GM12864 (cell line): ENCODE data around the gene MPEG1.

ENCODE experiments used
- DNase-seq: peaks from one replicate; pipeline ENCODE4 v3.0.0-alpha.2; 2011; ENCODE audit warnings: low read depth
- H3K4me3 ChIP-seq: 2 replicates; pipeline ENCODE4 v1.5.1; 2011; ENCODE audit warnings: mild to moderate bottlenecking, low read depth, low read length, control low read depth
- CTCF ChIP-seq: IDR thresholded peaks from 2 replicates; pipeline ENCODE4 v1.5.1; 2011; ENCODE audit warnings: low read depth, mild to moderate bottlenecking, moderate library complexity, low read length, control low read depth, inconsistent platforms; ENCODE audit errors: missing control alignments

The MPEG1 gene

DNA sequence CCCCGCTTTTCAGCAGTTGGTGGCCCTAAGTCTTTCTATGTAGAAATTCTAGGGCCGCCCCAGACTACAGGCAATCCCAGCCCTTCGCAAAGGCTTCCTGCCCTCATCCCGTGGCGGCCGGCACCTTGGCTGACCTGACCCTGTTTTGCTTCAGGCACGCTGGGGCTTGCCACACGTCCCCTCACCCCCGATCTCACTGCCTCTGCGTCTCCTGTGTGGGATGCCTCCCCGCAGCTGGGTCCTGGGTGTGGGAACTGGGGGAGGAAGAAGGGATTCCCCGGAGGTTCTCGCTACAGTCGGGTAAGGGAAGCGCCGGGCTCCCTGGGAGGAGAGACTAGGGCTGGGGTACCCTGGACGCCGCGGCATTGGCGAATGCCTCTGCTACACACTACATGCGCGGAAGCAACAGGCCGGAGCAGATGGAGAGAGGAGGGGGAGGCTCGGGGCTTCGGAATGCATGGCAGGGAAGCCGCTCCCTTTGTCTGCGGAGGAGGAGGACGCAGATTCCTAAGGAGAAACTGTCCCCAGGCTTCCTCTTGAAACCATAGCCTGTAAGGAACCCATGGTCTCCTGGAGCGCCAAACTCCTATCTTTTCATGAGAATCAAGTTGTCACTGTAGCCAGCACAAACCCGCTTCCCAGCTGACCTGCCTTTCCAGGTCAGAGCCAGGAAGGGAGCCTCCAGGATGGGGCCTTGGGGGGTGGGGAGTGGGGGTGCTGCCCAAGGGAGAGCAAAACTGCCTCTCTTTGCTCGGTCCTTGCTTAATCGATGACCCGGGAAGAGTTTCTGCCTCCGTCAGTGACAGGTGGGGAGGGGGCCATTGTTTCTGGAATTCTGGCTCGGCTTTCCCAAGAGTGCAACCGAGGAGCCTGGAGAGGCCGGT lies 39.4 kb downstream of the MPEG1 start:
- H3K4me3 ChIP-seq: peak overlapping the region; percentile 79
- no peak for DNase-seq
- no peak for TF ChIP-seq CTCF

DNA sequence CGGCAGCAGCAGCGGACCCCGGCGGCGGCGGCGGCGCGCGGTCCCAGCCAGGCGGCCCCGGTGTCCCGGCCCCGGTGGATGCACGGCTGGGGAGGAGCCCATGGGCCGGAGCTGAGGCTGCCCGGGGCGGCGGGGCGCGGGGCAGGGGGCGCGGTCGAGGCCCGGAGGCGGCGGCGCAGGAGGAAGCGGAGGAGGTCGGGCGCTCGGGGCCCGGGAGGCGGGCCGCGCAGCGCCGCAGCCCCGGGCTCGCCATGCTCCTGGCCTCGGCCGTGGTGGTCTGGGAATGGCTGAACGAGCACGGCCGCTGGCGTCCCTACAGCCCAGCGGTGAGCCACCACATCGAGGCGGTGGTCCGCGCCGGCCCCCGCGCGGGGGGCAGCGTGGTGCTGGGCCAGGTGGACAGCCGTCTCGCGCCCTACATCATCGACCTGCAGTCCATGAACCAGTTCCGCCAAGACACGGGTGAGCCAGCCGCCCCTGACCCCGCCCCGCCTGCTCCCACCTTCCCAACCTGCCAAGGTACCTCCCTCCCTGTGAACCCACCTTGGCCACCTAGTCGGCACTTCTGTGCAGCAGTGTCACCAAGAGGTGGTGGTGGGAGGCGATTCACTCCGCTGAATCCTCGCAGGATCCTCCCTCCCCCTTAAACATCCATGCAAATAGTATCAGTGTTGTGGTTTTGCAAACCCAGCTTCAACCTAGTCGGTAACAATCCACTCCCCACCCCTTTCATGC lies 40.2 kb downstream of the MPEG1 start:
- peak; percentile 3 for TF ChIP-seq CTCF
- H3K4me3 ChIP-seq: peak overlapping the region; percentile 79
- peak; percentile 59 for DNase-seq

GRCh38 chr11:59171508-59172322 lies 41.0 kb downstream of the MPEG1 start, which contains the start of gene DTX4:
Gene DTX4 (plus strand): TSS chr11:59172132. CDS start chr11:59172596, 464 bp downstream.
- H3K4me3 ChIP-seq: peak within 1 kb of the TSS; percentile 79
- DNase-seq: peak; percentile 74
- TF ChIP-seq CTCF: peak; percentile 93

DNA sequence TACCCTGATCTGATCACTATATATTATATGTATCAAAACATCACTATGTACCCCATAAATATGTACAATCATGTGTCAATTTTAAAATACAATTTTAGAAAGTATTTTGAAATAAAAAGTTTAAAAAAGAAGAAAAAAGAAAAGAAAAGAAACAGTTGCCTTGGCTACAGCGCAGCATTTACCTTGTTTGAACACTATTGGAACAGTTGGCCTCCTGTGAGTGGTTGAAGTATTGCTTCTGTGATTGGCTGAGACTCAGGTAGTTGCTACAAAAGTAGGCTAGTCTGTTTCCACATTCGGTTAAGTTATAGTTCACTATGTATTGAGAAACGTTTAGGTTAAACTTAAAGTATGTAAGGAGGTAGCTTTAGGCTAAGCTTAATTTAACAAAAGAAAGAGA lies 48.7 kb downstream of the MPEG1 start:
- H3K4me3 ChIP-seq: no peak overlapping the region
- DNase-seq: no peak
- TF ChIP-seq CTCF: no peak
